A673 (cell line): ENCODE results near the gene MYLK.

ENCODE experiments used
- CTCF ChIP-seq: fragments of 300-800, 200-600 bp; sonication (generic); conservative IDR thresholded peaks from 2 replicates; pipeline ENCODE4 v1.5.1; 2017; ENCODE audit warnings: low read depth, mild to moderate bottlenecking, antibody characterized with exemption, low read length, moderate library complexity, mixed read lengths
- EZH2 ChIP-seq: fragments of 200-600 bp; sonication (generic); IDR thresholded peaks from 2 replicates; pipeline ENCODE4 v1.6.1; 2017; ENCODE audit warnings: borderline replicate concordance, low read depth, mild to moderate bottlenecking, mixed read lengths, antibody characterized with exemption, low read length; ENCODE audit not compliant: poor library complexity, severe bottlenecking

DNA sequence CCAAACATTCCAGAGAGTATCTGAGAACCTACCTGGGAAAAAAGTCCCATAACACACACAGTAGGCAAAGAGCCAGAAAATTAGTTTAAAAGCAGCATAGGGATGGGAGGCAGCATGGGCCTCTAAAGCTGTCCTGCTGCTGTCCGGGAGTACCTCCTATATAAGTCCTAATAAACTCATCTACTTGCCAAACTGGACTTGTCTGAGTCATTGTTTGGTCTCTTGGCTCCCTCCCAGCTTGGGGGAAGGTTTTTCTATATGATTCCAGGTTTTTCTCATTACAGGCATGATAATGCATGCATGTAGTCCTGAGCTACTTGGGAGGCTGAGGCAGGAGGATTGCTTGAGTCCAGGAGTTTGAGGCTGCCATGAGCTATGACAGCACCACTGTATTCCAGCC, 281.8 kb downstream of the MYLK start:
- TF ChIP-seq CTCF (no peak), EZH2 (no peak)
